Measurements from ENCODE around the gene SLC51A.
"Not testable (repeated sequence)": the region's sequence is repeated elsewhere in the genome, so short reads cannot be mapped to it uniquely, and the experiment has no call there.

Gene SLC51A

GRCh38 chr3:196216089-196216564, at the start of gene SLC51A:
Gene SLC51A (plus strand): TSS chr3:196216534. CDS start chr3:196216713, 179 bp downstream.
- no peak for FAIRE-seq

DNA sequence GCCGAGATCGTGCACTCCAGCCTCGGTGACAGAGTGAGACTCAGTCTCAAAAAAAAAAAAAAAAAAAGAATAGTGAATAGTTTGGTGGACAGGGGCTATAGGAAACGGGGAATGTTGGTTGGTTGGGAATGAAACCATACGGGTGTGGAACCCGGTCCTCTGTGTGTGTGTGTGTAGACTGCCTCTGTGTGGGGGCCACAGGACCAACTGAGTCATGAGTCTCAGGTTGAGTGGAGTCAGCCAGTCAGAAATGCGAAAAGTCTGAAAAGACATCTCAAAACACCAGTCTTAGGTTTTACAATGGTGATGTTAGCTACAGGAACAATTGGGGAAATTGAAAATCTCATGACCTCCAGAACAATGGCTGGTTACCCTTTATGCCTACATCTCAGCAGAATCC, 49.6 kb upstream of the SLC51A start:
- no peak for FAIRE-seq

DNA sequence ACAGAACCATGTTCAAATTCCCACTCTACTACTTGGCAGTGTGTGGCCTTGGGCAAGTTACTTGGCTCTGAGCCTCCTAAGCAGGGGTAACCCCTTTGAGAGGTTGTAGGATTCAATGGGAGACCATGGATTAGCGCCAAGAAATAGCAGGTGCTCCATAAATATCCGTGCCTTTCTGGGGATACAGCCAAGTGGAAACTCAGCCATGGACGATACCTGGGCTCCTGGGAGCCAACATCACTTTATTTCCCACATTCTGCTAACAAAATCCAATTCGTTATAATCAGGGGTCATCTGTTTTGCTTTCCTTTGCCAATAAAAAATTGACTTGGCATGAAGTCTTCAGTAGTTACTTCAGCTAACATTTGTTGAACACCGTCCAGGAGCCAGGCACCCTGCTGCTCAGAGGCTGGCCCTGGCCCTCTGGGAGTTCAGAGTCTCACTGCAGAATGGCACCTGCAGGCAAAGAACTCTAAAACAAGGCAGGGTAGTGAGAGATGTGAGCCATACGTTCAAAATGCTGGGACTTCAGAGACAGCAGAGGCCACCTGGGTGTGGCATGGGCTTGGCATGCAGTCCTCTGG, 47.4 kb upstream of the SLC51A start:
- FAIRE-seq: no peak

DNA sequence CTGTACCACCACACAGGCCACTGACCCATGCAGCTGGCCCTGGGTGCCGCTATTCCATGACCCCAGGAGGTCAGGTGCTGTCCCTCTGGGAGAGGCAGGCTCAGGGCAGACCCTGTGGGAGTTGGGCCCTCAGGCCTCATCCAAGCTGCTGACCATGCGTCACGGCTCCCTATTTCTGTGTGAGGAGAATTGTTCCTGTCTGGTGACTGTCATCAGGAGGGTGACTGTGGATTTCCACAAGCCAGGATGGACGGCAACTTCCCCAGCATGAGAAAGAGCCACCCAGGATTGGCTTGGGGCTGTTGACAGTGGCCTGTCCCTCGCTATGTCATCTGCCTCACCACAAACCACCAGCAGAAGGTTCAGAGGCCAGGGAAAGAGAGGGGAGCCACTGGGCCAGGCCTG, 46.5 kb upstream of the SLC51A start:
- FAIRE-seq: no peak

GRCh38 chr3:196170296-196170695, 46.0 kb upstream of the SLC51A start:
- not testable (repeated sequence) for FAIRE-seq

- FAIRE-seq: no peak
Measured at GRCh38 chr3:196174652-196175051, 41.7 kb upstream of the SLC51A start.

- FAIRE-seq: no peak
Measured at GRCh38 chr3:196175116-196175625, 41.2 kb upstream of the SLC51A start.

GRCh38 chr3:196175722-196176121, 40.6 kb upstream of the SLC51A start:
- no peak for FAIRE-seq

DNA sequence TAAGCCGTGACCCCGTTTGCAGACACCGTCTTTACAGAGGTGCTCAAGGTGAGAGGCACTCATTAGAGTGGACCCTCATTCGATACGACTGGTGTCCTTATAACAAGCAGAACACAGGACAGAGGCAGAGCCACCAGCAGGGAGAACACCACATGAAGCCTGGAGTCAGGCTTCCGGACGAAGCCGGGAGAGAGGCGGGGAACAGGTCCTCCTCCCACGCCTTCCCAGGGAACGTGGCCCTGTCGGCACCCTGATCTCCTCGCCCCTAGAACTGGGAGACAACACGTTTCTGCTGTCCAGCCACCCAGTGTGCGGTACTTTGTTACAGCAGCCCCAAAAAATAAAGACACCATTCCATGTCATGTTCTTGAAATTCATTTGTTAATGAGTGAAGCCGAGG, 38.8 kb upstream of the SLC51A start:
- FAIRE-seq: no peak

GRCh38 chr3:196177967-196178366, 38.4 kb upstream of the SLC51A start:
- no peak for FAIRE-seq

- no peak for FAIRE-seq
Measured at GRCh38 chr3:196178993-196179379, 37.3 kb upstream of the SLC51A start.

- no peak for FAIRE-seq
Measured at GRCh38 chr3:196179380-196180308, 36.7 kb upstream of the SLC51A start.

DNA sequence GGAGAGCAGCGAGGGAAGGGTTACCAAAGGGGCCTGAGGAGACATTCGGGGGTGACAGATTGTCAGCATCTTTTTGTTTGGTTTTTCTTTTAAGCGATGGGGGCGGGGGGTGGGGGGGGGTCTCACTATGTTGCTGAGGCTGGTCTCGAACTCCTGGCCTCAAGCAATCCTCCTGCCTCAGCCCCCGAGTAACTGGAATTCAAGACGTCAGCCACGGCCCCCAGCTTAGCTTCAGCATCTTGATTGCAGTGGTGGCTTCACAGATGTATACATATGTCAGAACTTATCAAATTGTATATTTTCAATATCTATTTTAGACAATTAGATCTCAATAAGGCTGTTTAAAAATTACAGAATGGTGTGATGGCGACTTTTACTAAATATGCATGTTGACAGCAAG, 36.0 kb upstream of the SLC51A start:
- no peak for FAIRE-seq

- FAIRE-seq: no peak
Measured at GRCh38 chr3:196181127-196181546, 35.2 kb upstream of the SLC51A start.

- FAIRE-seq: not testable (repeated sequence)
Measured at GRCh38 chr3:196184169-196184432, 32.2 kb upstream of the SLC51A start.

DNA sequence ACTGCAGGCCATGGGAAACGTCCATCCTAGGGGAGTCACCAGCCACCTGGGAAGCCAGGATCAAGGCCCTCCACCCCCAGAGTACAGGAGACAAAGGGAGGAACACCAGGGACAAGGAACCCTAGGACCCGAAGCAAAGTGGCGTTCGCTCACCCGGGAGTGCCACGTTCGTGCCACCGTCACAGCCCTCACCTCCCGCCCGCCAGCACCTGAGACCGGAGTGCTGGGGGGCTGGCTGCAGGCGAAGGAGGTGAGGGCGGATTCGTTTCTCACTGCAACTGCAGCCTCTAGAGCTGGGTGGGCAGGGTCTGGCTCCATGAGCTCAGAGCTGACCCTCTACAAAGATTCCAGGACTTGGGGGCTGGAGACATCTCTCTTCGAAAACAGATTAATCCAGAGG, 31.5 kb upstream of the SLC51A start:
- FAIRE-seq: no peak

DNA sequence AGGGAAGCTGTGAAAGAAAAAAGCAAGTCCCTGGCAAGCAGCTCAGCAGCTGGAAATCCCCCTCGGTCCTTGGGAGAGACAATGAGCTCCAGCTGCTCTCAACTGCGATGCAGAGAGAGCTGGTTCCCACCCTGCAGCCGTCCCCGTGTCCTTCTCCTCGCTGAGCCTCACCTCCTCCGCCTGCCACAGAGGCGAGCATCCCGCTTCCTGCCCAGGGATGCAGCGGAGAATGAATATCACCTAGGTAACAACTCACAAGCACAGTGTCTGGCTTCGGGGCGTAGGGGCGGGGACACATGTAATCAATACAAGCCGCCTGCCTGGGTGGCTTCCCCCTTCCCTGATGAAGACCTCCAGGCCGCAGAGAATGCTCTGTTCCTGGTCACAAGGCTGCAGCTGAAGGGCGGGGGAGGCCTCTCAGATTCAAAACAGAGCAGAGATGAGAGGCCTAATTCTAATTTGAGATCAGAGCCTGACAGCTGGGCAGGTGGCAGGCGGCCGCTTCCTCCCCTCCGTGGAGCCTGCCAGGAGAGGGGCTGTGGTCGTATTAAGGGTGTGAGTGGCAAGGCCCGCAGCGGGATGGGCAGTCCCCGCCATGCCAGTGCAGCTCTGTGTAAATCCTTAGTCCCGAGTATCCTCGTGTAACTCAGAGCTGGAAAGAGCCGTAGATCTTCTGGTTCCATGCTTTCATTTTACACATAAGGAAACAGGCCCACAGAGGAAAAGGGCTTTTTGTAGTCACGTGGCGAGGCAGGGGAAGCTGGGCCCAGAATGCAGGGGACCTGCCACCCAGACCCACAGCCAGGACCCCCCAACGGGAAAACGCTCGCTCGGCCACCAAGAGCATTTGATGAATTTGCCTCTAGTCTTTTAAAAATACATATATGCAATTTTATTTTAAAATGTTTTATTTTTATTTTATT, 29.4 kb upstream of the SLC51A start:
- no peak for FAIRE-seq

GRCh38 chr3:196189566-196190347, 26.6 kb upstream of the SLC51A start:
- FAIRE-seq: no peak

GRCh38 chr3:196192036-196192523, 24.3 kb upstream of the SLC51A start:
- FAIRE-seq: no peak

- FAIRE-seq: no peak
Measured at GRCh38 chr3:196192524-196193051, 23.7 kb upstream of the SLC51A start.

GRCh38 chr3:196193133-196193735, 23.1 kb upstream of the SLC51A start:
- FAIRE-seq: no peak

All from endometrium (tissue), 2 donors.